IMR-90 (cell line): ENCODE measurements around the gene RAB3IL1. TPM values are rescaled to one million over a fixed set of nuclear protein-coding genes. Genes with fewer than 3 reads are reported as not detected.

ENCODE experiments used
- ATAC-seq: fragments of 200-7000 bp; cut with Tn5 transposase; 2 replicates; pipeline ENCODE4 v1.9.1; 2020; ENCODE audit warnings: low read depth, mild to moderate bottlenecking, moderate library complexity
- BruUV-seq: library from RNA; stranded (reverse); fragments of 400-500 nt; replicated peaks from 2 replicates; lab custom pipeline; 2021; lab: Mats Ljungman, UMichigan
- CTCF ChIA-PET: fragments of 300-600 bp; formaldehyde crosslinking; extraction: SDS; loops from one replicate; lab custom pipeline; 2021; ENCODE audit warnings: antibody characterized with exemption; lab: Yijun Ruan, JAX
- POLR2A ChIA-PET: fragments of 300-600 bp; sonication (Branson Sonifier 250); formaldehyde crosslinking; loops from one replicate; lab custom pipeline; 2022; ENCODE audit warnings: antibody characterized with exemption; ENCODE audit not compliant: unreplicated experiment; lab: Charles Lee
- DNase-seq: peaks from one replicate; pipeline ENCODE4 v3.0.0; 2013
- H2AFZ ChIP-seq: replicated peaks from 2 replicates; pipeline ENCODE3; 2013; ENCODE audit warnings: low read length, mild to moderate bottlenecking; ENCODE audit not compliant: poor library complexity
- H2AK5ac ChIP-seq: 2 replicates; pipeline ENCODE4 v1.6.1; 2013; ENCODE audit warnings: low read depth, low read length, inconsistent platforms
- H2AK9ac ChIP-seq: replicated peaks from 2 replicates; pipeline ENCODE3; 2013; ENCODE audit warnings: mild to moderate bottlenecking, low read depth, low read length, moderate library complexity; ENCODE audit not compliant: poor library complexity
- H2BK120ac ChIP-seq: 2 replicates; pipeline ENCODE4 v1.6.1; 2013; ENCODE audit warnings: low read depth, low read length, inconsistent platforms
- H2BK15ac ChIP-seq: 3 replicates; pipeline ENCODE4 v1.6.1; 2013; ENCODE audit warnings: low read depth, low read length, inconsistent platforms
- H2BK20ac ChIP-seq: 2 replicates; pipeline ENCODE4 v1.6.1; 2013; ENCODE audit warnings: low read depth, mild to moderate bottlenecking, inconsistent platforms, low read length, moderate library complexity
- H2BK5ac ChIP-seq: 2 replicates; pipeline ENCODE4 v1.6.1; 2013; ENCODE audit warnings: mild to moderate bottlenecking, low read depth, low read length, inconsistent platforms; ENCODE audit not compliant: poor library complexity, severe bottlenecking
- H3K14ac ChIP-seq: replicated peaks from 2 replicates; pipeline ENCODE4 v1.6.1; 2013; ENCODE audit warnings: low read depth, low read length, inconsistent platforms
- H3K18ac ChIP-seq: 2 replicates; pipeline ENCODE4 v1.6.1; 2013; ENCODE audit warnings: low read depth, low read length, control low read depth
- H3K23ac ChIP-seq: 2 replicates; pipeline ENCODE4 v1.6.1; 2013; ENCODE audit warnings: low read depth, low read length, inconsistent platforms
- H3K27ac ChIP-seq: 2 replicates; pipeline ENCODE4 v1.5.1; 2013; ENCODE audit warnings: mild to moderate bottlenecking, control low read depth, low read length; ENCODE audit not compliant: insufficient read depth
- H3K27me3 ChIP-seq: 2 replicates; pipeline ENCODE4 v1.6.1; 2013; ENCODE audit warnings: low read length; ENCODE audit not compliant: control insufficient read depth, insufficient read depth
- H3K36me3 ChIP-seq: 2 replicates; pipeline ENCODE4 v1.6.1; 2013; ENCODE audit warnings: low read length, mixed read lengths; ENCODE audit not compliant: control insufficient read depth, insufficient read depth
- H3K4ac ChIP-seq: 2 replicates; pipeline ENCODE4 v1.6.1; 2013; ENCODE audit warnings: low read depth, low read length, inconsistent platforms
- H3K4me1 ChIP-seq: 2 replicates; pipeline ENCODE4 v1.6.1; 2013; ENCODE audit warnings: low read length, mixed read lengths; ENCODE audit not compliant: control insufficient read depth, insufficient read depth
- H3K4me2 ChIP-seq: 2 replicates; pipeline ENCODE4 v1.6.1; 2013; ENCODE audit warnings: low read depth, mild to moderate bottlenecking, control low read depth, low read length, moderate library complexity
- H3K4me3 ChIP-seq: 2 replicates; pipeline ENCODE4 v1.5.1; 2013; ENCODE audit warnings: low read depth, mild to moderate bottlenecking, control low read depth, low read length, moderate library complexity; ENCODE audit not compliant: insufficient read depth
- H3K56ac ChIP-seq: 2 replicates; pipeline ENCODE4 v1.6.1; 2013; ENCODE audit warnings: low read length, inconsistent platforms; ENCODE audit not compliant: insufficient read depth; ENCODE audit errors: extremely low read depth
- H3K79me1 ChIP-seq, 2 experiments: 2 replicates each; pipeline ENCODE4 v1.6.1; 2013; ENCODE audit warnings: low read length in 2 of 2, inconsistent platforms in 1 of 2, low read depth in 1 of 2
- H3K9ac ChIP-seq: 2 replicates; pipeline ENCODE4 v1.6.1; 2013; ENCODE audit warnings: low read depth, low read length, control low read depth
- H3K9me1 ChIP-seq: 2 replicates; pipeline ENCODE4 v1.6.1; 2013; ENCODE audit warnings: low read length, inconsistent platforms; ENCODE audit not compliant: insufficient read depth
- H3K9me3 ChIP-seq: 2 replicates; pipeline ENCODE4 v1.6.1; 2013; ENCODE audit warnings: low read length; ENCODE audit not compliant: control insufficient read depth, insufficient read depth
- H4K20me1 ChIP-seq: 2 replicates; pipeline ENCODE4 v1.6.1; 2013; ENCODE audit warnings: low read length, inconsistent platforms; ENCODE audit not compliant: insufficient read depth
- H4K5ac ChIP-seq: 2 replicates; pipeline ENCODE4 v1.6.1; 2013; ENCODE audit warnings: mild to moderate bottlenecking, low read depth, low read length, control low read depth
- H4K8ac ChIP-seq, 2 experiments: 2 replicates each; pipeline ENCODE4 v1.6.1; 2013; ENCODE audit warnings: low read depth in 2 of 2, low read length in 2 of 2, control low read depth in 1 of 2, inconsistent platforms in 1 of 2
- H4K91ac ChIP-seq: 2 replicates; pipeline ENCODE4 v1.6.1; 2013; ENCODE audit warnings: low read depth, low read length, inconsistent platforms; ENCODE audit not compliant: insufficient read depth
- BHLHE40 ChIP-seq: fragments of 150-350 bp; IDR thresholded peaks from 2 replicates; pipeline ENCODE4 v1.6.1; 2016; ENCODE audit warnings: mild to moderate bottlenecking, low read depth, low read length
- CEBPB ChIP-seq: IDR thresholded peaks from 2 replicates; pipeline ENCODE4 v1.6.1; 2012; ENCODE audit warnings: low read depth, low read length, improper control_type of control experiment
- CTCF ChIP-seq: conservative IDR thresholded peaks from 2 replicates; pipeline ENCODE4 v1.5.1; 2012; ENCODE audit warnings: mild to moderate bottlenecking, low read depth, low read length, improper control_type of control experiment
- MAFK ChIP-seq: IDR thresholded peaks from 2 replicates; pipeline ENCODE4 v1.6.1; 2012; ENCODE audit warnings: low read depth, low read length, improper control_type of control experiment
- MAZ ChIP-seq: IDR thresholded peaks from 2 replicates; pipeline ENCODE4 v1.6.1; 2012; ENCODE audit warnings: low read depth, mild to moderate bottlenecking, low read length, improper control_type of control experiment, moderate library complexity, borderline replicate concordance
- NFE2L2 ChIP-seq: fragments of 150-350 bp; IDR thresholded peaks from 2 replicates; pipeline ENCODE4 v1.6.1; 2016; ENCODE audit warnings: low read depth, mild to moderate bottlenecking, low read length
- RAD21 ChIP-seq: IDR thresholded peaks from 2 replicates; pipeline ENCODE4 v1.6.1; 2012; ENCODE audit warnings: low read length, improper control_type of control experiment
- RFX5 ChIP-seq: IDR thresholded peaks from 2 replicates; pipeline ENCODE4 v1.8.0; 2012; ENCODE audit warnings: low read depth, mild to moderate bottlenecking, low read length, moderate library complexity
- SMC3 ChIP-seq: fragments of 150-350 bp; IDR thresholded peaks from 2 replicates; pipeline ENCODE4 v1.6.1; 2016; ENCODE audit warnings: low read depth, mild to moderate bottlenecking, antibody characterized with exemption, low read length, moderate library complexity
- USF2 ChIP-seq: fragments of 150-350 bp; IDR thresholded peaks from 2 replicates; pipeline ENCODE4 v1.6.1; 2017; ENCODE audit warnings: mild to moderate bottlenecking, antibody characterized with exemption, low read length, low read depth
- WGBS, 2 experiments: methylation state at CpG; one replicate each; pipeline versions ENCODE4 v1.1.5 to v1.1.7; 2013; ENCODE audit warnings: missing lambda C conversion rate in 2 of 2; ENCODE audit not compliant: insufficient read length in 1 of 2; ENCODE audit errors: extremely low coverage in 2 of 2; 5-methylcytosine and 5-hydroxymethylcytosine counted together
- dilution Hi-C: fragments of 300-500 bp; cut with HindIII; formaldehyde crosslinking; loops from one replicate; pipeline ENCODE4 v1.14.3; 2018; ENCODE audit warnings: low sequenced_read_pairs; ENCODE audit not compliant: unreplicated experiment
- in situ Hi-C: fragments of 300-500 bp; cut with MboI; formaldehyde crosslinking; loops from 3 replicates; pipeline ENCODE4 v1.14.3; 2019; ENCODE audit warnings: low sequenced_read_pairs, inconsistent platforms, mixed read lengths
- intact Hi-C: fragments of 100-400 bp; cut with micrococcal nuclease; formaldehyde crosslinking; loops from 2 replicates; pipeline ENCODE4 v1.10.0; 2022
- polyA plus RNA-seq, 3 experiments: library from polyadenylated mRNA; depleted of rRNA; stranded (reverse); fragments of >200 nt; gene quantifications; 2 replicates each; pipeline ENCODE4 v1.2.3, GENCODE V29; 2012; ENCODE audit warnings: low replicate concordance in 1 of 3
- total RNA-seq: library from RNA; depleted of rRNA; stranded (reverse); fragments of >200 nt; gene quantifications from 2 replicates; pipeline ENCODE4 v1.2.3, GENCODE V29; 2012

The RAB3IL1 gene
- total and polyA plus RNA-seq, 2 of the 4 experiments (the other 2 are of a cell fraction) = 0.72 to 1.9 TPM

GRCh38 chr11:61961570-61962212 is 44.3 kb upstream of the RAB3IL1 start:
- in situ Hi-C loops (loop anchor here (10.0 kb wide), 1 partner anchor 63 kb away; no protein-coding TSS in a partner anchor), dilution Hi-C loops (no loop called here), intact Hi-C loops (loop anchor here (2.0 kb wide), 1 partner anchor 121 kb away; no protein-coding TSS in a partner anchor)
- Histone ChIP-seq H4K8ac (no peak overlapping the region), H3K27me3 (no peaks in the 10 kb centered on the region), H4K20me1 (peaks cover 55% of the 10 kb centered on the region), H2AK9ac (no peak overlapping the region), H3K9me3 (no peaks in the 10 kb centered on the region), H3K79me1 (peaks cover 8 to 41% of the 10 kb centered on the region in 2 experiments), H3K9ac (no peak overlapping the region), H2BK20ac (no peak overlapping the region), H2BK120ac (no peak overlapping the region), H3K27ac (no peak overlapping the region), H3K4me3 (no peak overlapping the region), H2BK15ac (no peak overlapping the region), H2BK5ac (no peak overlapping the region), H3K4me1 (peaks cover 8% of the 10 kb centered on the region; the same call in 1 of the 2 replicates), H3K56ac (no peak overlapping the region), H2AK5ac (peak overlapping the region; percentile 26; the same call in 1 of the 2 replicates), H3K23ac (no peak overlapping the region), H4K91ac (no peak overlapping the region), H3K36me3 (peaks cover 48% of the 10 kb centered on the region), H4K5ac (no peak overlapping the region), H3K4ac (peak overlapping the region; percentile 34; the same call in 1 of the 2 replicates), H3K4me2 (no peak overlapping the region), H3K18ac (no peak overlapping the region), H3K14ac (0 out of 2 replicates have a peak overlapping the region, but pooled peaks have one; percentile 11), H2AFZ (no peak overlapping the region), H3K9me1 (peaks cover 22% of the 10 kb centered on the region)
- ChIA-PET POLR2A (interaction anchor here (0.6 to 1.2 kb wide), 3 partner anchors 22 to 120 kb away, joined by 3 to 6 read pairs (median 4); no protein-coding TSS in a partner anchor), CTCF (interaction anchor here (0.9 to 3.9 kb wide), 2 partner anchors 14 to 120 kb away, joined by 3 to 17 read pairs; no protein-coding TSS in a partner anchor)
- ATAC-seq (peak; percentile 5), DNase-seq (no peak)
- WGBS, 2 experiments = 89% methylated on average over 3 of the region's 8 CpGs; no CpG with 5 or more reads in 1 of the 2 experiments
- no TSS peak for BruUV-seq
- no peak for TF ChIP-seq MAFK
- no peak for TF ChIP-seq SMC3
- no peak for TF ChIP-seq RAD21
- no peak for TF ChIP-seq CTCF
- TF ChIP-seq CEBPB = no peak
- TF ChIP-seq RFX5 = no peak
- no peak for TF ChIP-seq BHLHE40
- no peak for TF ChIP-seq MAZ
- TF ChIP-seq NFE2L2 = no peak
- TF ChIP-seq USF2 = no peak
